IPS-18c (cell line): ENCODE results near the gene FGF4.

ENCODE experiments used
- H3K4me3 ChIP-seq: 2 replicates; pipeline ENCODE4 v1.7.0; 2013; ENCODE audit warnings: low read depth, mild to moderate bottlenecking, low read length, moderate library complexity; ENCODE audit not compliant: insufficient read depth
- H3K9me3 ChIP-seq: one replicate; pipeline ENCODE4 v1.6.1; 2013; ENCODE audit warnings: mild to moderate bottlenecking, low read length, moderate library complexity; ENCODE audit not compliant: control insufficient read depth, insufficient read depth

The FGF4 gene

DNA sequence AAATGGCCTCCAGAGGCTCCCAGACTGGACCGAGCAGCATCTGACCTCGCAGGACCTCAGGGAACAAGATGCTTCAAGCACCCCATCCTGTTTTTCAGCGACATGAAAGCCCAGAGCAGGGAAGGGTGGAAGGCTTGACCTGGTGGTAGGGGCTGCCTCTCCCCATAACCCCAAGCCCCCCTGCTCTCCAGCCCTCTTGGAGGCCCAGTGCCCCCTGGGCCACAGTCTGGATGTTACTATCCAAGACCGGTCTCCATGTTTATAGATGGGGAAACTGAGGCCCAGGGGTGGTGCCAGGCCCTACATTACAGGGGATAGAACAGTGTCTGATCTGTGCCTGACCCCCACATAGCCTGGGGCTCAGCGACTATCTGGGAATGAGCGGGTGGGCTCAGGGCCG, 37.1 kb upstream of the FGF4 start:
- Histone ChIP-seq H3K4me3 (no peak overlapping the region), H3K9me3 (peaks cover 2% of the 10 kb centered on the region)

DNA sequence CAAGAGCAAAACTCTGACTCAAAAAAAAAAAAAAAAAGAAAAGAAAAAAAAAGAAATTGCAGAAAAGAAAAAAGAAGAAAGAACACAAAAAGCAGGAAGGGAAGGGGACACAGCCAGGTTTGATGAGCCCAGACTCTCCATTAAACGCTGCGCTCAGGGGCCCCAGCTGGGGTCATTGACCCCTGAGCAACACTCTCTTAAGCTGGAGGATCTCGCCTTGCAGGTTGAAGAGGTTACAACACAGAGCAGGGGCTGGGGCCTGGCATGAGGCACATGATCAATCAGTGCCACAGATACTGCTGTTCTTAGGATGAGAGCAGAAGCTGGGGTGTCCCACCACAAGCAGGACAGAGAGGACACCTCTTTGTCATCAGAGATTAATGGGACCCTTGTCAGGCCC, 36.3 kb upstream of the FGF4 start:
- Histone ChIP-seq H3K9me3 (no peaks in the 10 kb centered on the region), H3K4me3 (no peak overlapping the region)

DNA sequence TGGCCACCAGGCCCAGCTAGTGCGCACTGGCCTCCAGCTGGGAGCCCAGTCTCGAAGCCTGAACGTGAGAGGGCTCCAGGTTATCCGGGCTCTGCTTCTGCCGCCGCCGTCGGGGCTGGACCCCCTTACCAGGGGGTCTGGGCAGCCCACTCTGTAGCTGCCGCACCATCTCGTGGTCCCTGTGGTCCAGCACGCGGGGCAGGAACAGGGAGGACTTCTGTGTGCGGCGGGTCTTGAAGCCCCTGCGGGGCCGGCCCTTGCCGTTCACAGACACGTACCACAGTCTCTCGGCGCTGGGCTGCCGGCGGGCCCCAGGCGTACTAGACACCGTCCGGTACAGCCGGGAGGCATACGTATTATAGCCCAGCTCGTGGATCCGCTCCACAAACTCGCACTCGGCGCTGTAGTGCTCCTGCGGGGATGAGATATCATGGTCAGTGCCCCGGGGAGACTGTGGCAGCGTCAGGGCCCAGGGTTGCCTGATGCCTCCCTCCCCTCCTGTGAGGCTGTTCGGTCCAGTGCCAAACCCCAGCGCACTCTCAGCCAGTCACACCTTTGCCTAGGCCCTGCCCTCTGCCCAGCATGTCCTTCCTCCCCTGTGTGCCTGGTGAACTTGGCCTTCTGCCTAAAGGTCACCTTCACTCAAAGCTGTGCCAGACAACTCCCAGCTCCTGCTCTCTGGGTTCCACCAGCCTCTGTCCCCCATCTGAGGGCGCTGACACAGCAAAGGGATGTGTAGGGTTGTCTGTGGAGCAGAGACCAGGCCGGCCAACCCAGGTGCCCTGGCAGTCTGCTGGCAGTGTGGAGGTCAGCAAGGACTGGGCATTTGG, 35.4 kb upstream of the FGF4 start:
- Histone ChIP-seq H3K4me3 (no peak overlapping the region), H3K9me3 (no peaks in the 10 kb centered on the region)

DNA sequence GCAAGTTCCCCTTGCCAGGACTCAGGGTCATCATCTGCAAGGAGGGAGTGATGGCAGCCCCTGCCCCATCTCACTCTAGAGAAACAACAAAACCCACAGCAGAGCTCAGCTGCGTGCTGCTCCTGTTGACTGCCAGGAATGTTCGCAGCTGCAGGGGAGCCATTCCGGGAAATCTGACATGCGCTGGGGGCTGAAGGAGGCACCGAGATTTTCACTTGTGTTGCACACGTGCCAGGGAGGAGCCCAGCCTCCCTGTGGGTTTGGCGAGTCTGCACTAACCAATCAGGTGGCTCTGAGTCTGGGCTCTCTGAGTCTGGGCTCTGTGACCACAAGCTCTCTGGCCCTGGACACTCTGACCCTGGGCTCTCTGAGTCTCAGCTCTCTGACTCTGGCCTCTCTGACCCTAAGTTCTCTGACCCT, 33.5 kb upstream of the FGF4 start:
- no peaks in the 10 kb centered on the region for H3K9me3 ChIP-seq
- no peak overlapping the region for H3K4me3 ChIP-seq

DNA sequence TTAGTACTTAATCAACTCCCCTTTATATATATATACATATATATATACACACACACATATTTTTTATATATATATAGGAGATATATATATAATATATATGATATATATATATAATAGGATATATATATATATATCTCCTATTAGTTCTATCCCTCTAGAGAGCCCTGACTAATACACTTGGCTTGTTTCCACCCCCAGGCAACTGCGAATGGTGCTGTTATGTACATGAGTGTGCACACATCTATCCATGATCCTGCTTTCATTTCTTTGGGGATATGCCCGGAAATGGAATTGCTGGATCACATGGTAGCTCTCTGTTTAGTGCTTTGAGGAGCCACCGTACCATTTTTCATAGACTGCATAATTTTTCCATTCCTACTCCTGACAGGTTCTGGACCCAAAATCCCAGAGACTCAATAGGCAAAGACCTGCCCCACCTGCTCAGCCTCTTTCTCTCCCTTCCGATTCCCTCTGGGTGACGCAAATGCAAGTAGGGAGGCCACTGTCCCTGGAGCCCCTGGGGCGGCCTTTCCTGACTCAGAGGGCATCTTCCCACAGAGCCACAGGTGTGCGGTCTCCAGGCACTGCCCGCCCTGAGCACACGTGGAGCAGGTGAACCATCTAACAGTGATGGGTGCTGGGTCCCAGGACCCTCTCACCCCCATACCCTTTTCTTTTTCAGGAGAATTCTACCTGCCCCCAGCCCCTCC, 32.1 kb upstream of the FGF4 start:
- no peaks in the 10 kb centered on the region for H3K9me3 ChIP-seq
- H3K4me3 ChIP-seq: no peak overlapping the region

DNA sequence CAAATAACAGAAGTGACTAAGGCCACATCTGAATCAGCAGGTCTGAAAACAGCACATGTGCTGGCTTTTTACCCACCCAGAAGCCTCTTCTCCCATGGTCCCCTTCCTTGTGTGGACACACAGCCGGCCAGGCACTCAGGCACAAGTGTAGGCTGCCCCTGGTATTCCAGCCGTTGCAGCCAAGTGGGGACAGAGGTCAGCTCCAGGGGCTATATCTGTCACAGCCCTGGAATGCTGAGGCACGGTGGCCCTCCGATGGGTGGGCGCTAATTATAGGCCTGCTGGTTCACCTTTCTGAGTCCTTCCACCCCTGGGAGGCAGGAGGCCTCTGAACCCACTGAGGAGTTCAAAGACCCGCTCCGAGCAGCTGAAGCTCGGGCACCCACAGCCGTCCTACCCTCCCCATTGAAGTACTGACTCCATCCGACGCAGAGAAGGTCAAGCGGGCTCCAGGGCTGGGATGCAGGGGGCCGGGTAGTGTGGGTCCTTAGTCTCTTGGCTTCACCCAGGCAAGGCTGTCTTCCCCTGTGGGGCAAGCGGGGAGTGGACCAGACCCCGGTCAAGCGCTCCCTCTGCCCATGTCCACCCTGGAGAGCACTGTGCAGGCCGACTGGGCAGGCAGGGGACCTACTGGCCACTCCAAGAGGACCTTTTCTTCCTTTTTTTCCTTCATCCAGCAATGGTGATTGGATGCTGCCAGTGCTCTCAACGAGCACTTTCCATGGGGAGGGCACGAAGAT, 29.8 kb upstream of the FGF4 start:
- Histone ChIP-seq H3K4me3 (no peak overlapping the region), H3K9me3 (no peaks in the 10 kb centered on the region)

DNA sequence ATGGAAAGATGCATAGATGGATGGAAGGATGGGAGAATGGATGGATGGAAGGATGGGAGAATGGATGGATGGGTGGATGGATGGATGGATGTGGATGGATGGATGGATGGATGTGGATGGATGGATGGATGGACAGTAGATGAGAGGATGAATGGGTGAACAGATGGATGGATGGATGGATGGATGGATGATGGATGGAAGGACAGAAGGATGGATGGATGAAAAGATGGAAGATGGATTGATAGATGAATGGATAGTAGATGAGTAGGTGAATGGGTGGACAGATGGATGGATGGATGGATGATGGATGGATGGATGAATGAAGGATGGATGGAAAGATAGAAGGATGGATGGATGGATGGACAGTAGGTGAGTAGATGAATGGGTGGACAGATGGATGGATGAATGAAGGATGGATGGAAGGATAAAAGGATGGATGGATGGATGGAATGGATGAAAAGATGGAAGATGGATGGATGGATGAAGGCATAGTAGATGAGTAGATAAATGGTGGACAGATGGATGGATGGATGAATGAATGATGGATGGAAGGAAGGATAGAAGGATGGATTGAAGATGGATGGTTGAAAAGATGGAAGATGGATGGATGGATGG, 28.6 kb upstream of the FGF4 start:
- no peak overlapping the region for H3K4me3 ChIP-seq
- H3K9me3 ChIP-seq: no peaks in the 10 kb centered on the region

DNA sequence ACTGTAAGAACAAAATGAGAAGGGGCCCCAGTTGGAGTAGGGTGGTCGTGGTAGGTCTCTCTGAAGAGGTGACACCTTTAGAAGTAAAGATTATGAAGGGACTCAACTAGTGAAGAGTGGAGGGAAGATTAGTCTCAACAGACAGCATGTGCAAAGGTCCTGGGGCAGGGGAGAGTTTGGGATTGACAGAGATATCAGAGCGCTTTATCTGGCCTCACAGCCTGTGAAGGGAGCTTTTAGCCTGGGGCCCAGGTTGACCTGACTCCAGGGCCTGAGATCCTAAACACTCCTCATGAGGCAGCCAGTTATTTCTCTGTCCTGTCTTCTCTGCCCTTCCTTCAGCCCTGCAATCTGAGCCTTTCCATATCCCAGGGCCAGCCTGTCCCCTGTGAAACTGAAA, 27.9 kb upstream of the FGF4 start:
- Histone ChIP-seq H3K4me3 (no peak overlapping the region), H3K9me3 (no peaks in the 10 kb centered on the region)

DNA sequence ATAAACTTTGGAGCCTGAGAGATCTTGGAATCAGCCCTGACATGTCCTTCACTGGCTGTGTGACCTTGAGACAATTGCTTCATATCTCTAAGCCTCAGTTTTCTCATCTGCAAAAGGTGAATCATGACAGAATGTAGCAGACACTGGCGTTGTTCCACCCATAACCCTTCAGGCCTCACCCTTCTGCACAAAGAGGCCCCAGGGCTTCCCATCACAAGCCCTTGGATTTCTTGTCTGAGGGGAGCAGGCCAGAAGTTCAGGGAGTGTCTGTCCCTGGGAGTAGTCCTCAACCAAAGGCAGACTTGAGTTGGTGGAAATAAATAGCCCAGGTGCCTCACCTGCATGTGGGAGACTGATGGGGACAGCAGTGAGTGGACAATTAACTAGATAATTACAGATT, 27.4 kb upstream of the FGF4 start:
- Histone ChIP-seq H3K4me3 (no peak overlapping the region), H3K9me3 (no peaks in the 10 kb centered on the region)

DNA sequence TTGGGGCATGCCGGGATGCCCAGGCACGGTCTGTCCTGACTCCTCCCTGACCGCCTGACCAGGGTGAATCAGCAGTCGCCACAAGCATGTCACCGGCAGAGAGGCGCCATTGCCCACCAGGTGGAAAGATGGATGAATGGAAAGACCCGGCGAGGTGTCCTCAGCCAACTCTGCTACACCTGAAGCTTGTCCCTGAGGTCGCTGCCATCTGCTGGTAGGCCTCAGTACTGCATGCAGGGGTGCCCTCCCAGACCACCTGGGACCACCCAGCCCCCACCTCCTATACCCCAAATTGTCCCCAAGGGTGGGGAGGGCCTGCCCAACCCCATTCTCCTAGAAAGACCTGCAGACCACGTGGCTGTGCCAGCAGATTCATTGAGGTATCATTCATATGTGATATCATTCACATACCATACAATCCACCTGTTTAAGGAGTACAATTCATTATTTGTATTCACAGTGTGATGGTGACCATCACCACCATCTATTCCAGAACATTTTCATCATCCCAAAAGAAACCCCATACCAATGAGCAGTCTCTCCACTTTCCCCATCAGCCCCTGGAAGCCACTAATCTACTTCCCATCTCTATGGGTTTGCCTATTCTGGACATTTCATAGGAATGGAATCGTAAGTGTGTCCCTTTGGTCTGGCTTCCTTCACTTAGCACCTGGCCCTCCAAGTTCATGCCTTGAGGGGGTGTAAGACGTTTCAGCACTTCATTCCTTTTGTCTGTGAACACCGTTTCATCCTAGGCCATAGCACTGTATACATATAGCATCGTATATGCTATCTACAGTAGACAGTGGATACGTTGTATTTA, 26.6 kb upstream of the FGF4 start:
- Histone ChIP-seq H3K9me3 (no peaks in the 10 kb centered on the region), H3K4me3 (no peak overlapping the region)

DNA sequence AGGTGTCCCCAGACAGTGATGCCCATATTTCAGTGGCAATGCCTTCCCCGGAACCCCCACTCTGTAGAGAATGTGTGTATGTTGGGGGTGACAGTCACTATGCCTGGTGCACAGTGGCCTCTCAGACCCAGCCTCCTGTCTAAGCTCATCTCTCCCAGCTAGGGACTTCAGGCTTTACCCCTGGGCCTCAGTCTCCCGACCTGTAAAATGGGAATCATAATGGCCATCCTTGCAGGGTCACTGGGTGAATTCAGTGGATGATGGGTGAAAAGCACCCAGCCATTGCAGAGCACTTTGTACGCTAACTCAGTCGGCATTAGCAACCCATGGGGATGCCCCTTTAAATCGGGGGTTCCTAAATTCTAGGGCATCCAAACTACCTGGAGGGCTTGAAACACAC, 25.1 kb upstream of the FGF4 start:
- H3K4me3 ChIP-seq: no peak overlapping the region
- H3K9me3 ChIP-seq: no peaks in the 10 kb centered on the region

DNA sequence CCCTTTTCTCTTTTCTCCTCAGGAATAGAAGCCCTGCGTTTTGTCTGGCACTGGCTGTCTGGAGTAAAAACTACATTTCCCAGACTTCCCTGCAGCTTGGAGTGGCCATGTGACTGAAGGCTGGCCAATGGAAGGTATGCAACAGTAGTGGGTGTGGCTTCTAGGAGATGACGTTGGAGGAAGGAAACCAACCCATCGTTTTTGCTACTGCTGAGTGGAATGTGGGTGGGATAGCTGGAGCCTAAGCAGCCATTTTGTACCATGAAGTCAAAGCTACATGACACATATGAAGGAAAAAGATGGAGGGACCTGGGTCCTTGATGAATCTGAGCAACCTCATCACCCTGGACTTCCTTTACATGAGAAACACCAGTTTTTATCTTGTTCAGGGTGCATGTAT, 24.4 kb upstream of the FGF4 start:
- H3K9me3 ChIP-seq: no peaks in the 10 kb centered on the region

DNA sequence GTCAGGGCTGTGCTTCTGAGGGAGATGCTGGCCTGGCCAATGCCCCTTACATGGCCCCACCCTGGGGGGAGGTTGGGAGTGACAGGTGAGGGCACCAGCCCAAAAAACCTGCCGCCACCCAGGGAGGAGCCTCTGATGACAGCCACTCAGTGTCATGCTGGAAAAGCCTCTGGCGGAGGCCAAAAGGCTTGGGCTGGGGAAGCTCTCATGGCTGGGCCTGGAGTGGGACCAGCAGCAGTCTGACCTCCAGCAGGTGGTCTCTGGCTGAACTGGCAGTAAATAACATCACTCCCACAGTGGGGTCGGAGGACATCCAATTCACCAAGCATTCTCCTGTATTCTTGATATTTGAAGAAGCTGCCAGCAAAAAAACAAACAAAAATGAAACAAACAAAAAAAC, 24.0 kb upstream of the FGF4 start:
- Histone ChIP-seq H3K9me3 (no peaks in the 10 kb centered on the region), H3K4me3 (no peak overlapping the region)

More for the DNA sequence above, 24.4 kb upstream of the FGF4 start:
- H3K4me3 ChIP-seq: no peak overlapping the region

DNA sequence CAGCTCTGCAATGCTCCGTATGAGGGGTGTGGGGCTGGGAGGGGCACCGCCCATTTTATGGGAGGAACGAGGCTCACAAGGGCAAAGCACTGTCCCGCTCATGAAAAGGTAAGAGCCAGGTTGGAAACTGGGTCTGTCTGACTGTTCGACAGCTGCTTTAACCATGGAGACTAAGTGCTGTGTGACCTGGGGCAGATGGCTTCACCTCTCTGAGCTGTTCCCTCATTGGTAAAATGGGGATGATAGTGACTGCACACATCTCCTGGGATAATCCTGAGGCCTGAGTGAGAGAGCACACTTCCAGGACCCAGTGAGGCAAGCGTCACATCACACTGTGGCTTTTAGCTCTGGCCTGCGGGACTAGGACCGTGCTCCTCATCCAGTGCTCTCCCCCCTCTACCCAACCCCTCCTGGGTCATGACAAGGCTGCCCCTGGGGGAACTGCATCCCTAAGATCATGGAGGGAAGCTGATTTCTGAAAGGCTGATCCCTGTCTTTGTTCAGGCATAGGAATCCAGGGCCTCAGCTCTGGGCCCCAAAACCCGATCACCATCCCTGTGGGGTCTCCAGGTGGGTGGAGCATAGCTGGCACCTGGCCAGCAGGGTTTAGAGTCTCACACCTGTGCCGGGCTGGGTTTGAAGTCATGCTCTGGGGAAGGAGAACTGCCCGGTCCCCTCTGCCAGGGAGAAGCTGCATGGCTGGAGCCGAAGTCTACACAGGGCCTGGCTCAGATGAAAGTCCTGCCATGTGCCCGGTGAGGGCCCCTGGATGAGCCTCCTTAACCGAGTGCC, 22.8 kb upstream of the FGF4 start:
- no peak overlapping the region for H3K4me3 ChIP-seq
- no peaks in the 10 kb centered on the region for H3K9me3 ChIP-seq

DNA sequence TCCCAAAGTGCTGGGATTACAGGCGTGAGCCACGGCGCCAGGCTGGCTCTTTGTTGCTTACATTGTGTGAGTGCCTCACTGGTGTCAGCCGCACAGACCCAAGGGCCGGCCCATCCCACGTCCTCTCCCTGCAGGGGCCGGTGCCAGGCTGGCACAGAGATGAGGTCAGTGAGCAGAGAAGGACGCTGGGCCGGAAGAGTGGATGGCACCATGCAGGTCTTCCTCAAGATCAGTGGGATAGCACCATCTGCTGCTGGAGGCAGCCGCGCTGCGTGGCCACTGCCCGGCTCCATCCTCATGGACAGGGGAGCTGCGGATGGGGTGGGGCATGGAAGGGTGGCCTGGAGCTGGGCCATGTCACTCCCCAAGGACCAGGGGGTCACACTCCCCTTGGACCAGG, 22.0 kb upstream of the FGF4 start:
- no peaks in the 10 kb centered on the region for H3K9me3 ChIP-seq

DNA sequence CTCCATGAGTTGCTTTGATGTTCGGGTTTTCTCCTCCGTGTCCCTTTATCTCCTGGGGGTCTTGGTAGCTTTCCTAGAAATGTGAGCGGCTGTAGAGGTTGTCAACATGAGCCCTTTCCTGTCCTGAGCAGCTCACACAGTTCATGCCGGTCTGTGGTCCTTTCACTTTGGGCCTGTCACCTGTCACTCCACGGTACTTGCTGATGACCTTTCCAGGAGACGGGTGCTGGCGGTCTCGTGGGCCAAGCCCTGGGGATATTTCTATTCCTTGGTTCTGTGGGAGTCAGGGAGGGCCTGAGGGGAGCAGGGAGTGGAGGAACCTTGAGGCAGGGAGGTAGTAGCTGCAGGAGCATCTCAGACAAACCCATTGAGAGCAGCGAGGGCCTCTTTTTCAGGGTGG, 20.9 kb upstream of the FGF4 start:
- no peaks in the 10 kb centered on the region for H3K9me3 ChIP-seq
- no peak overlapping the region for H3K4me3 ChIP-seq

More for the DNA sequence above, 22.0 kb upstream of the FGF4 start:
- H3K4me3 ChIP-seq: no peak overlapping the region
